ENCODE measurements around the gene GOLPH3.

- no peak for TF ChIP-seq CTCF (IDR thresholded peaks at IDR 0.05 in 2 of 3, conservative IDR thresholded peaks at IDR 0.05 in 1 of 3; ENCODE audit: borderline replicate concordance in 1 of 3, insufficient read depth in 1 of 3, low read depth in 2 of 3, low read length in 2 of 3)
- TF ChIP-seq EZH2 (IDR thresholded peaks at IDR 0.05): no peak
- TF ChIP-seq POLR2A (IDR thresholded peaks at IDR 0.05; ENCODE audit: borderline replicate concordance, extremely low read depth, insufficient read depth, insufficient read length): no peak
- TF ChIP-seq ZNF274 (IDR thresholded peaks at IDR 0.05; ENCODE audit: low read depth, low read length): no peak
- no peak for TF ChIP-seq POLR2AphosphoS5 (IDR thresholded peaks at IDR 0.05; ENCODE audit: low read depth, low read length)
- no peak for TF ChIP-seq EGR1 (IDR thresholded peaks at IDR 0.05; ENCODE audit: low read depth)
- no peak for TF ChIP-seq EZH2phosphoT487 (IDR thresholded peaks at IDR 0.05; ENCODE audit: borderline replicate concordance)
Observed at GRCh38 chr5:32190095-32190494, 16.0 kb upstream of the GOLPH3 start.

Data from HCT116 (cell line).